Activated CD8-positive, alpha-beta memory T cell treated with anti-CD3 and anti-CD28 coated beads for 1 hour (primary cell): Measurements from ENCODE around the gene TMEM26.

ENCODE experiments used
- DNase-seq, 2 donors: peaks; one replicate each; pipeline ENCODE4 v3.0.0-alpha.2; 2020; ENCODE audit warnings: low read depth in 1 of 2; ENCODE audit errors: extremely low read depth in 1 of 2

Gene TMEM26

DNA sequence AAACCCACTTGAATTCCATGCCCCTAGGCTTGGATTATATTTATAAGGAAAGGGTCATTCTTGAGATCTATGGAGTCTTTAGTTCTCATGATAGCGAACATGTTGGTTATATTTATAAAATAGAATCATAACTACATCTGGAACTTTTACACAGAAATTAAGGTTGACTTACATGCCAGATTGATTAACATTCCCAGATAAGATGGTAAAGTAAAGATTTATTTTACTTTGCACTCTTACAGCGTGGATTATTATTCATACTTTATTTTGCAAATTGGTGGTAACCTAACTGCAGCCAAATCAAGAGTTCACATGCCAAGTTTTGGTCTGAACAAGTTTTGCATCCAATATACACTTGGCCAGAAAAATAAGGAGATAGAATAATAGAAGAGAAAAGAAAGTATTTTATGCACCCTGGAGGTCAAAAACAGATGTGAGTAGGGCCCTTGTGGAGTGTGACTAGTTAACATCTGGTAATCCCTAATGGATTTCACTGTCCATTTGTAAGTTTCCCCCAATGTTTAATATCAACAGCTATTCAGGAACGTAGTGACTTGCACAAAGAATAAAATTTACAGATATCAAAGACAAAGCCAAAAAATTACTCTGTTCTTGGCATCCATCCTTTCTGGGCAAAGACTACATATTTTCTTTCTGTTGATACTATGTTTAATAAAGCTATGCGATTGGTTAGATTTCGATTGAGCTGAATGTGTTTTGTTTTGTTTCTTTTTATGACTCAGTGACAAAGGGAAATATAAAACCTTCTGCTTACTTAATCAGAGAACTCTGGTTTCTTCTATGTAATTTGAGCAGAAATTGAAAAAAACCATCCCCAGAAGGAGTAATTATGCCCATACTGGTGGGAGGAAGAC, 10.1 kb upstream of the TMEM26 start:
- no peak for DNase-seq

DNA sequence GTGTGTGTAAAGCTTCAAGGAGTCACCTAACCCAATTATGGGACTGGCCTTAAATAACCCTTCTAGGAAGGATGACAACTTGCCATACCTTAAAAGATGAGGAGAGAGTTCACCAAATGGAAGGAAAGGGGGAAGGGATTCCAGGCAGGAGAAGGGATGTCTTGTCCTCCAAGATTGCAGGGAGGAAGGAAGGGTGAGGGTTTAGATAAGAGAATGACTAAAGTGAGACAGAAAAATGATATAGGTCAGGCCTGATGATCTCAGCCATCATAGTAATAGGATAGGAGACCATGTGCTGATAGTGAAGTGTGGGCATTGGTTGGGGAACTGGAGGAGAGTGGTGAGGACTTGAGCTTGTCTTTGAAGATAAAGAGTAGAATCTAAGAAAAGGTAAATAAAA, 7.7 kb upstream of the TMEM26 start:
- DNase-seq, result no peak

GRCh38 chr10:61458031-61458430, 4.8 kb upstream of the TMEM26 start:
- DNase-seq, result no peak

- no peak for DNase-seq
Measured at GRCh38 chr10:61456095-61456789, 3.1 kb upstream of the TMEM26 start.

DNA sequence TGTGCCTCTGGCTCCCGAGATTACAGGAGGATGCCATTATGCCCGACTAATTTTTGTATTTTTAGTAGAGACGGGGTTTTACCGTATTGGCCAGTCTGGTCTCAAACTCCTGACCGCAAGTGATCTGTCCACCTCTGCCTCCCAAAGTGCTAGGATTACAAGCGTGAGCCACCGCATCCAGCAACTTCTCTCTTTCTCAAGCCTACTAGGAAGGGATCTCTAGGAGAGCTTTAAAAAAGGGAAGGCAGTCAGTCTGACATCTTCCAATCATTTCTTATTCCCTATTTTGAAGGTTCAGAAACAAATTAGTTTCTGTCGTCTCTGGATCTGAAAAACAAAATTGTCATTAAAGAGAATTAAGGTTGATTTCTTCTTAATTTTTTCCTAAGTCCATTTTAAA, 2.5 kb upstream of the TMEM26 start:
- DNase-seq, result no peak

DNA sequence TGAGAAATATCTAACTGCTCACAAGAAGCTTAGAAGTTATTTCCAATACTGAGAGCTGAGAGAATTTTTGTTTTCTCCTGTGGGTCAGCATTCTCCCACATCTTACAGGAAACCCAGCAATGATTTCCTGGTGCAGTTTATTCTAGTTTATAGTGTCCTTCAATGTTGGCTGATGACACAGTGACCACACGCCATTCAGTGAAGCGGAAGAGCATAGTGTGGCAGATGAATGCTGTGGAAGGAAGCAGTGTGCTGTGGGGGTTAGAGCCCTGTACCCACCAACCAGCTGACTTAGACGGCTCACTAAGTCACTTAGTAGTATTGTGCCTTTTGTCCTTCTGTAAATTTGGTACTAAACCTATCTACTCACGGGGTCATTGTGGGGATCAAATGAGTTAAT, 1.4 kb upstream of the TMEM26 start:
- DNase-seq, result no peak

- no peak for DNase-seq
Measured at GRCh38 chr10:61452151-61452651, 980 bp downstream of the TMEM26 start.

GRCh38 chr10:61451357-61451756, 1.8 kb downstream of the TMEM26 start:
- no peak for DNase-seq

- no peak for DNase-seq
Measured at GRCh38 chr10:61448841-61449600, 4.2 kb downstream of the TMEM26 start.

GRCh38 chr10:61448091-61448490, 5.1 kb downstream of the TMEM26 start:
- DNase-seq, result no peak

DNA sequence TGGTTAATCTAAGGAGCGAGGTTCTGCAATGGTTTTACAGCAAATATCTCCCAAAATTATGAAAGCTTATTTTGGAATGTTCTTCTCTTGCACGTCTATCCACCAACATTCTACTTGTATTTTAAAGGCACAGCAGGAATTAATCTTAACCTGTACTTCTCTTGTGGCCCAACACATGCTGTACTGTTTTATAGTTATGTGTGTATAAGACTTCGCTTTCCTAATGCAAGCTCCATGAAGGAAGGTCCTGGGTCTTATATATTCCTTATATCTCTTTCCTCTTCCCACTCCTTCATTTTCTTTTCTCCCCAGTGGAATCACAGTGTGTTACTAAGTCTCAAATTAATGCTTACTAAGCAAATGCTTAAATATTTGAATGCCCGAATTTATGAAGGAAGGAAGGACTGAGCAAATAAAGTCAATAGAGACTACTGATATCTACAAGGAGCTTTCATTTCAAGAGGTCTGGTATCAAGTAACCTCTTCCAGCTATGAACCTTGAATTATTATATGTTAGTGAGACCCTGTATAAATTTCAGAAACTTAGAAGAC, 14.0 kb downstream of the TMEM26 start:
- no peak for DNase-seq

DNA sequence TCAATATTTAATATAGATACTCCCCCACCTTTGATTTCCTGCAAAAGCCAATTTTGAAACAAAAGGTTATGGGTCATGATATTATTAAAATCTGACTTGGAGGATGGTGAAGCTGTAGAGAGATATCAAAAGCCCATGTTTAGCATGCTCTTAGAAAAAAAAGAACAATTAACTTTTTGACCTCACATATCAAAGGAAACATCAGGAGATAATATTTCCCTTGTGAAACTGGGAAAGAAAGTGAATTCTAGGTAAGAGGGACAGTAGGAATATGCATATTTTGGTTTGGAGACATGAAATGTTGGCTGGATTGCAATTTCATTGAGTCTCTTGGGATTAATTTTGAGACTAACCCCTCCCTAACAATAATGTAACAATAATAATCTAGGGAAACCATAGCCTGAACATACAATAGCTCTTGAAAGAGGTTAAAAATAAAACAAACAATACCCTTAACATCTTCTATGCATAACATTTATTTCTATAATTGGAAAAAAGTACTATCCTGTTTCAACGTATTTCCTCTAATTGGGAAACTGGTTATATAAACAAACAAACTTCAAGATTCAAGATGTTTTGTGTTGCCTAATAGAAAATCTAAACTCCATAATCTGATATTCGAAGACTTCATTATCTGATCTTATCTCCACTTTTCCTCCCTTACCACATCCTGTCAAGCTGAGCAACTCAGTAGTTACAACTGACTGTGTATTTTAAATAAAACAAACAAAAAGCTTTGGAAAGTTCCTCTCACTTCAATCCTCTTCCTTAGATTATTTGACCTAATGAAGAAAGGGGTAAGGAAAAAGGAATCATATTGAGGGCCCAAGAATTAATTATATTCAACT, 14.8 kb downstream of the TMEM26 start:
- no peak for DNase-seq

GRCh38 chr10:61423178-61423577, 30.0 kb downstream of the TMEM26 start:
- no peak for DNase-seq

- no peak for DNase-seq
Measured at GRCh38 chr10:61417661-61418060, 35.5 kb downstream of the TMEM26 start.

- no peak for DNase-seq
Measured at GRCh38 chr10:61415824-61416223, 37.4 kb downstream of the TMEM26 start.

GRCh38 chr10:61411706-61412105, 41.5 kb downstream of the TMEM26 start:
- no peak for DNase-seq

DNA sequence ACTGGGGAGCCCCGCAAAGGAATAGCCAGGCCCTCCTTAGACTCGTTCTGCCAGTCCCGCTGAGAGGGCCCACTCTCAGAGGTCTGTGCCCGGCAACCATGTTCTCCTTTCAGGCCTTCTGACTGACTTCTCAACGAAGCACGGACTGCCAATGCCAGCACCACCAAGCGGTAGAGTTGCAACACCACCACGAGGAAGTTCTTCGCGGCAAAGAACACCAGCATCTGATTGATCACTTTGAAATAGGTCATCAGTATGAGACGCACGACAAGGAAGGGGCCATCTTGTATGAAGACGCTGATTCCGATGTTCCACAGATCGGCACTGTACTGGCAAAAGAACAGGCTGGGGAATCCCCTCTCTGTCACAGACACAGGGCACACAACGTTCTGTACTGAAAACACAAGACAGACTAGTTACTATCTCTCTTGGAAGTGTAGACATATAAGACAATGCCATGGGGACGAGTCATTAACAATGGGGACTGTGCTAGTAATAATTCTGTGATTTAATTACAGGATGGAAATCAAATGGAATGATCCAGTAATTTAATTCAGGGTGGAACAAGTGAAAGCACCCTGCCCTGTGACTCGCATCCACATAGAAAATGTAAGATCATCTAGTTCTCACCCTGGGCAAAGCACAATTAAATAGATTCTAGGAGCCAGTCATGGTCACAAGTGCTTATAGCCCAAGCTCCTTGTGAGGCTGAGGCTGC, 42.7 kb downstream of the TMEM26 start:
- no peak for DNase-seq

DNA sequence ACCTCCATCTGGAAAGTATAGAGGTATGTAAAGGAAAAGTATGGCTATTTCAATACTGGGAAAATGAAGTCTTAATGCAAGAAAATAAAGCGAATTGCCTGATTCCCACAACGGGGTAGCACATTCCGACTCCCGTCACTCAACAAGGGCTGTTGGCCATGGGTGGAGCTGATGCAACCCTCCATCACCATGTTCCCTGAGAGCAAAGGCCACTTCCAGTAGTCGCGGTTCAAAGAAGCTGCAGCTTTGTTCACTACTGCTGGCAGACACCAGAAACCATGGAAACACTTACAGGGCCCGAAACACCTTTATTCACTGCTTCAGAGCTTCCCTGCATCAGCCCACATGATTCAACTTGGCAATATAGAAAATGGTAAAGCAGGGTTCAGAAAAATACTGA, 44.0 kb downstream of the TMEM26 start:
- no peak for DNase-seq

DNA sequence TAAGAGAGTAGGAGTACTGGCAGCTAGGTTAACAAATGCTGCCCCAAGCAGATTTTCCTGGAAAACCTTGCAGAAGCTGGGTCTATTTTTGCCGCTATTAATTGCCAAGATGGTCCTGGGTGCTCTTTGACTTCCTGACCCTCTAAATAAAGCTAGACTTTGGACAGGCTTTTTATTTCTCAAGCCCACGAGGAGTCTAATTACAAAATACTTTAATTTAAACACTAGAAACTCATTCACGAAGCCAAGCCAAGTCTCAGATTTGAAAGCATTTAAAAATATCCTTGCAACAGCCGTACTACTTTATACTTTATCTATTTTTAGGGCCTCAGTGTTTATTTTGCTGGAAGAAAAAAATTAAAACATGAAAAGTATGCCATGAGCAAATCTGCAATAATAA, 45.1 kb downstream of the TMEM26 start:
- no peak for DNase-seq

- DNase-seq, result no peak
Measured at GRCh38 chr10:61406736-61407135, 46.4 kb downstream of the TMEM26 start.
